ENCODE measurements around the gene CLSTN1. TPM values are rescaled to one million over a fixed set of nuclear protein-coding genes. Genes with fewer than 3 reads are reported as not detected.

Gene CLSTN1
- total and polyA plus RNA-seq, 2 of the 8 experiments (the other 6 are each of a cell fraction or from before 2014, with no cell fraction given), result 34.2 to 97.4 TPM

DNA sequence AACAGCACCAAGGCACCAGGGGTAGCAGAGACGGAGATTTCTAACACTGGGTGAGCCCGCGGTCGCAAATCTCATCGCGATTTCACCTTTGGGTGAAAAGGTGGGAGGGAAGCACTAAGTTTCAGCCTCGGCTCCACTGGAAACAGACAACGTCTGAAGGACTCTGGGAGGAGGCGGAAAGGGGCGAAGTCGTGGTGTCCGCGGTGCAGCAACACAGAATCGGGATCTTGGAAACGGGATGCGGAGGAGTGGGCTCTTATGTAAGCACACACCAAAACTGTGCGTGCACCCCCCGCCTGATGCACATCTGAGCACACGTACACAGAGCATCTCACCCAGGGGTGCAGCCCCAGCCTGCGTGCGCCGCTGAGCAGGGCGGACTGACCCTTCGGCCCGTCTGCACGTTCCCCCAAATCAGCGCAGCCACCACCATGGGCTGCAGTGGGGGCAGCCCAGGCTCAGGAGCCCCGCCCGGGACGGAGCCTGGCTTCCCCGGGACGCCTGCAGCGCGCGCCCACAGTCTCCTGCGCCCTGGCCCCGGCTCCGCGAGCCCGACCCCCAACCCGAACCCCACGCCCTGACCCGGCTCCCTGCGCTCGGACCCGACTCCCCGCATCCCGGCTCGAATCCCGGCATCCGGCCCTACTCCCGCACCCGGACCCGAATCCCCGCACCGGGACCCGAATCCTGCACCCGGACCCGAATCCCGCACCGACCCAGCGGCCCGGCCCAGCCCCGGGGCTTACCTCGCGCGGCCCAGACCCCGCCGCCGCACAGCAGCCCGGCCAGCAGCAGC is 670 bp downstream of the CLSTN1 start:
- ChIA-PET POLR2A (ENCODE audit: partially characterized antibody) (interaction anchor here (0.8 to 1.0 kb wide), 3 partner anchors 15 to 38 kb away, joined by 3 to 4 read pairs (median 3); no protein-coding TSS in a partner anchor), CTCF (ENCODE audit: partially characterized antibody) (interaction anchor here (0.9 to 3.7 kb wide), 4 partner anchors 21 to 38 kb away, joined by 3 to 16 read pairs (median 3); no protein-coding TSS in a partner anchor)
- WGBS, 2 experiments (ENCODE audit: extremely low coverage in 1 of 2, insufficient coverage in 1 of 2, insufficient read length in 1 of 2, insufficient replicate concordance in 2 of 2, low coverage in 1 of 2, low lambda C conversion rate in 2 of 2, missing lambda C conversion rate in 1 of 2), result 0% methylated on average over 65 of the region's 71 CpGs; no CpG with 5 or more reads in 1 of the 2 experiments
- Histone ChIP-seq H2BK20ac (ENCODE audit: low read length) (no peak overlapping the region), H2BK5ac (ENCODE audit: low read depth, low read length) (peak overlapping the region; percentile 35; the same call in 1 of the 2 replicates), H4K5ac (ENCODE audit: insufficient read length, low read depth, low read length) (peak overlapping the region; percentile 40), H2BK15ac (ENCODE audit: low read length) (no peak overlapping the region), H3K9ac (replicated peaks in 1 of 4; ENCODE audit: extremely low read depth in 1 of 4, low read depth in 3 of 4, low read length in 3 of 4) (peak overlapping the region; percentile 67 to 89 (median 74); a peak in 6 of 7 replicates), H3K23me2 (ENCODE audit: low read depth, low read length) (peaks cover 17% of the 10 kb centered on the region), H4K20me1 (replicated peaks in 1 of 2; ENCODE audit: control insufficient read depth in 1 of 2, insufficient read depth in 2 of 2, low read length in 2 of 2) (peaks cover 0 to 6% of the 10 kb centered on the region in 2 experiments), H3K4me3 (ENCODE audit: extremely low read depth in 1 of 4, insufficient read depth in 2 of 4, low read depth in 3 of 4, low read length in 4 of 4) (peak overlapping the region; percentile 58 to 91 (median 78)), H2BK120ac (replicated peaks; ENCODE audit: low read depth, low read length) (no peak overlapping the region), H2AK5ac (ENCODE audit: low read depth, low read length) (no peak overlapping the region), H4K91ac (replicated peaks; ENCODE audit: insufficient read length, low read length) (peak overlapping the region; percentile 61), H3K27me3 (replicated peaks in 1 of 4; ENCODE audit: control insufficient read depth in 3 of 4, extremely low read depth in 1 of 4, insufficient read depth in 3 of 4, low read length in 3 of 4) (peaks cover 0 to 15% (median 14%) of the 10 kb centered on the region in 4 experiments; a peak in 6 of 7 replicates), H2AFZ (ENCODE audit: low read length) (no peak overlapping the region), H3K4me2 (ENCODE audit: insufficient read depth in 1 of 2, low read depth in 2 of 2, low read length in 2 of 2) (peak overlapping the region; percentile 91 to 93), H4K8ac (ENCODE audit: extremely low read depth, insufficient read depth, low read length) (peak overlapping the region; percentile 93; the same call in 1 of the 2 replicates), H3K23ac (ENCODE audit: insufficient read length) (no peak overlapping the region), H3K4me1 (replicated peaks in 1 of 4; ENCODE audit: control insufficient read depth in 3 of 4, insufficient read depth in 4 of 4, low read length in 3 of 4) (peaks cover 4 to 18% (median 13%) of the 10 kb centered on the region in 4 experiments), H3K14ac (ENCODE audit: insufficient read length) (no peak overlapping the region), H2BK12ac (ENCODE audit: low read depth, low read length) (0 out of 2 replicates have a peak overlapping the region, but pooled peaks have one; percentile 60), H3K9me3 (ENCODE audit: insufficient read depth in 2 of 2, low read depth in 1 of 2, low read length in 1 of 2) (no peaks in the 10 kb centered on the region), H3K36me3 (ENCODE audit: control insufficient read depth in 2 of 4, insufficient read depth in 4 of 4, low read length in 3 of 4) (no peaks in the 10 kb centered on the region), H3K18ac (ENCODE audit: extremely low read depth, low read length) (peak overlapping the region; percentile 71), H3K27ac (ENCODE audit: low read depth, low read length) (no peak overlapping the region; the same call in 1 of the 2 replicates), H3K56ac (replicated peaks; ENCODE audit: insufficient read length, low read depth, low read length) (peak overlapping the region; percentile 48), H3K4ac (replicated peaks; ENCODE audit: insufficient read length, low read depth, low read length) (no peak overlapping the region), H3K79me2 (ENCODE audit: control insufficient read depth in 1 of 2, insufficient read depth in 2 of 2, low read length in 2 of 2) (peaks cover 6 to 50% of the 10 kb centered on the region in 2 experiments), H3K79me1 (ENCODE audit: low read depth, low read length) (no peaks in the 10 kb centered on the region; the same call in none of the 2 replicates)
- DNase-seq (ENCODE audit: low read depth in 1 of 2, low spot score in 2 of 2) (no peak), FAIRE-seq (no peak)
- TF ChIP-seq PHF8 (conservative IDR thresholded peaks at IDR 0.05; ENCODE audit: low read depth, low read length), result peak; percentile 42; the same call in 1 of the 2 replicates
- TF ChIP-seq KDM5A (IDR thresholded peaks at IDR 0.05; ENCODE audit: low read length), result no peak
- TF ChIP-seq TBP (IDR thresholded peaks at IDR 0.05; ENCODE audit: low read depth, low read length), result no peak
- no peak for TF ChIP-seq CREB1 (IDR thresholded peaks at IDR 0.05)
- TF ChIP-seq EP300 (IDR thresholded peaks at IDR 0.05; ENCODE audit: borderline replicate concordance in 1 of 2, low read depth in 2 of 2, low read length in 2 of 2), result no peak

All from H1 (cell line).